BE2C (cell line): ENCODE measurements around the gene SFTA2.
"Not testable (repeated sequence)": the region's sequence is repeated elsewhere in the genome, so short reads cannot be mapped to it uniquely, and the experiment has no call there.

Source experiments
- DNase-seq: peaks from one replicate; pipeline ENCODE4 v3.0.0-alpha.2; 2020
- H3K27me3 ChIP-seq: fragments of 250-450 bp; sonication (Bioruptor Pico); 2 replicates; pipeline ENCODE4 v1.5.1; 2020; ENCODE audit warnings: mild to moderate bottlenecking
- H3K36me3 ChIP-seq: fragments of 250-450 bp; sonication (Bioruptor Pico); 2 replicates; pipeline ENCODE4 v1.5.1; 2020; ENCODE audit warnings: mild to moderate bottlenecking
- H3K4me1 ChIP-seq: fragments of 250-450 bp; sonication (Bioruptor Pico); 2 replicates; pipeline ENCODE4 v1.5.1; 2020
- H3K4me3 ChIP-seq: 2 replicates; pipeline ENCODE4 v1.5.1; 2011; ENCODE audit warnings: low read depth, low read length
- H3K9me3 ChIP-seq: fragments of 250-450 bp; sonication (Bioruptor Pico); 2 replicates; pipeline ENCODE4 v1.5.1; 2020
- TF ChIP-seq, protein P1 (sequence below): IDR thresholded peaks from 2 replicates; pipeline ENCODE4 v1.5.1; 2012; ENCODE audit warnings: mild to moderate bottlenecking, low read depth, low read length

The SFTA2 gene

DNA sequence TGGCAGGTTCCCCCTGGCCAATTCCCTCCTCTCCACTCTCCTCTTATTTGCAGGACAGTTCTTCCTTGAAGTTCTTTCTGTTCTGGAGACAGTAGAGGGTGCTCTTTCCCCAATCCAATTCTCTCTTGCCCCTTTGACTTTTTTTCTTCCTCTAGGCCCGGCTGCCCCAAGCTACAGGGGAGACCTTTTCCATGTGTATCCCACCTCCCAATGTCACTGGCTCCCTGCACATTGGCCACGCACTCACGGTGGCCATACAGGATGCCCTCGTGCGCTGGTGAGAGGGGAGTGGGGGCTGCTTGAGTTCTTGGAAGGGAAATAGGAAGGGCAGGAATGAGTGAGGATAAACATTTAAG lies 16.4 kb downstream of the SFTA2 start:
- peaks cover 3% of the 10 kb centered on the region; the same call in 1 of the 2 replicates for H3K4me1 ChIP-seq
- H3K27me3 ChIP-seq, result no peaks in the 10 kb centered on the region
- no peaks in the 10 kb centered on the region for H3K9me3 ChIP-seq
- H3K4me3 ChIP-seq, result no peak overlapping the region
- peak; percentile 45 for DNase-seq
- TF ChIP-seq, protein P1, sequence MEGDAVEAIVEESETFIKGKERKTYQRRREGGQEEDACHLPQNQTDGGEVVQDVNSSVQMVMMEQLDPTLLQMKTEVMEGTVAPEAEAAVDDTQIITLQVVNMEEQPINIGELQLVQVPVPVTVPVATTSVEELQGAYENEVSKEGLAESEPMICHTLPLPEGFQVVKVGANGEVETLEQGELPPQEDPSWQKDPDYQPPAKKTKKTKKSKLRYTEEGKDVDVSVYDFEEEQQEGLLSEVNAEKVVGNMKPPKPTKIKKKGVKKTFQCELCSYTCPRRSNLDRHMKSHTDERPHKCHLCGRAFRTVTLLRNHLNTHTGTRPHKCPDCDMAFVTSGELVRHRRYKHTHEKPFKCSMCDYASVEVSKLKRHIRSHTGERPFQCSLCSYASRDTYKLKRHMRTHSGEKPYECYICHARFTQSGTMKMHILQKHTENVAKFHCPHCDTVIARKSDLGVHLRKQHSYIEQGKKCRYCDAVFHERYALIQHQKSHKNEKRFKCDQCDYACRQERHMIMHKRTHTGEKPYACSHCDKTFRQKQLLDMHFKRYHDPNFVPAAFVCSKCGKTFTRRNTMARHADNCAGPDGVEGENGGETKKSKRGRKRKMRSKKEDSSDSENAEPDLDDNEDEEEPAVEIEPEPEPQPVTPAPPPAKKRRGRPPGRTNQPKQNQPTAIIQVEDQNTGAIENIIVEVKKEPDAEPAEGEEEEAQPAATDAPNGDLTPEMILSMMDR, result peak; percentile 76
- H3K36me3 ChIP-seq, result peaks cover 5% of the 10 kb centered on the region

DNA sequence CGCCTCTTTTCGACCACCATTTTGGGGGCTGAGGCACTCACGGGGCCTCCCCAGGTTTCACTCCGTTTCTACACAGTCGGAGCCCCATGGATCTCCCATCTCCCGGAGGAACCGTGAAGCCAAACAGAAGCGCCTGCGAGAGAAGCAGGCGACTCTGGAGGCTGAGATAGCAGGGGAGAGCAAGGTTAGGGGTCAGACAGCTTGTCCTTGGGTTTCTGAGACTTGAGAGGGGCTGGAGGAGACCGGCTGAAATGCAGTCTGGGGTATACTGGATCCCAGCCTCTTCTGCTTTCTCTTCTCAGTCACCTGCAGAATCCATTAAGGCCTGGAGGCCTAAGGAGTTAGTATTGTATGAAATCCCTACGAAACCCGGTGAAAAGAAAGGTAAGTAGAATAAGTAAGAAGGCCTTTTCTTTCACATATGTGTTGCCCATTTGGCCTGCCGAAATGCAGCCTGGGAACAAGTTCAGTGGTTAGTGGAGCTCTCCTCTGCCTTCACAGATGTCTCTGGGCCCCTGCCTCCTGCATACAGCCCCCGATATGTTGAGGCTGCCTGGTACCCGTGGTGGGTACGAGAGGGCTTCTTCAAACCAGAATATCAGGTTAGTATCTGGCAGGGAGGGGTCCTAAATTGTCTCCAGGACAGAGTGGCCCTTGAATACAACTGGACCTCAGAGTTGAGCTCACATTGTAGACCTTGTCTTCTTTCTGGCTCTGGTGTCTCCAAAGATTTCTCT lies 16.9 kb downstream of the SFTA2 start:
- Histone ChIP-seq H3K9me3 (no peaks in the 10 kb centered on the region), H3K4me1 (peaks cover 3% of the 10 kb centered on the region; the same call in 1 of the 2 replicates), H3K4me3 (peak overlapping the region; percentile 51), H3K27me3 (no peaks in the 10 kb centered on the region), H3K36me3 (peaks cover 7% of the 10 kb centered on the region)
- TF ChIP-seq, protein P1, result no peak
- no peak for DNase-seq

DNA sequence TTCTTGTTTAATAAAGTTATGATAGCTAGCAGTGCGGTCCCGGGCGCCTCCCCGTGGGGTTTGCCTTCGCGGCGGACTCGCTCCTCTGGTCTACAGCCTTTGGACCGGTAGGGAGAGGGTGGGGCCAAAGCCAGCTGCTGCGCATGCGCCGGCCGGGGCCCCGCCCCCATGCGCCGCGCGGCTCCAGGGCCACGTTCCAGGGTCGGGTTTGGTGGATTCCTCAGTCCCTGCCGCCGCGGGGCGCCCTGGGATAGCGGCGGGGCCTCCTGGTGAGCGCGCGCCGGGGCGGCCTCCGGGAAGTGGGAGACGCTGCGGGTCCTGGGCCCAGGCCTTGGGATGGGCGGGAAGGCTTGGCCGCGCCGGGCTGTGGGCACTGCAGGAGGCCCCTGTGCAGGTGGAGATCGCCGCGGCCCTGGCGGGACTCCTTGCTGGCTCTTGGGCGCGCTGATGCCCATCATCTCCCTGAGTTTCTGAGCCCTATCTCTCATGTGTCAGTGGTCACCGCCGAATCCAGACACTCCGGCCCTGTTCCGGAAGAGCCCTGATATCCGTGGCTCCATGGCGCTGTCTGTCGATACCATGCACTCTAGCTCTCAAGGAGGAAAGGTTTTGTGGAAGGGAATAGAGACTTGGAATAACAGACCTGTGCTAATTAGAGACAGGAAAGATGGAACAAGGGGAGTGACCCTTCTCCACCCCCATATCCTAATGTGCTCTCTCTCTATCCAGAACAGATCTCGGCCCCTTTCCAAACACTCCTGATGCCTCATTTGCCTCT lies 17.7 kb downstream of the SFTA2 start, which contains the start of gene VARS2:
TSS of gene VARS2 (plus strand) at position 163 of the 778 bp plus-strand sequence. CDS start at position 762, 599 bp downstream.
- DNase-seq, result peak; percentile 93
- peaks cover 7% of the 10 kb centered on the region for H3K36me3 ChIP-seq

DNA sequence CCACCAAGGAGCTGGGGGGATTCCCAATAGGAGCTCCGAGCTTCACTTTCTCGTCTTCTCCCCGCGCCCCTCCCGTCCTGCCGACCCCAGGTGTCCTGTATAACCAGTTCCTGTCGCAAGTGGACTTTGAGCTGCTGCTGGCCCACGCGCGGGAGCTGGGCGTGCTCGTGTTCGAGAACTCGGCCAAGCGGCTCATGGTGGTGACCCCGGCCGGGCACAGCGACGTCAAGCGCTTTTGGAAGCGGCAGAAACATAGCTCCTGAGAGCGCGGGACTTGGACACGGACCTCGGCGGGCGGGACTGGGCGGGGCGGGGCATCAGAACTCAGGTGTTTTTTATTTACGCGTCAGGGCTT lies 18.3 kb downstream of the SFTA2 start:
- Histone ChIP-seq H3K4me1 (peaks cover 3% of the 10 kb centered on the region; the same call in 1 of the 2 replicates), H3K9me3 (no peaks in the 10 kb centered on the region), H3K27me3 (no peaks in the 10 kb centered on the region), H3K36me3 (peaks cover 7% of the 10 kb centered on the region), H3K4me3 (peak overlapping the region; percentile 51)
- TF ChIP-seq, protein P1, result no peak
- no peak for DNase-seq

More for the DNA sequence above, 17.7 kb downstream of the SFTA2 start, which contains the start of gene VARS2:
- Histone ChIP-seq H3K4me1 (peaks cover 3% of the 10 kb centered on the region; the same call in 1 of the 2 replicates), H3K4me3 (peak within 1 kb of the TSS; percentile 51), H3K27me3 (no peaks in the 10 kb centered on the region), H3K9me3 (no peaks in the 10 kb centered on the region)
- TF ChIP-seq, protein P1, result 0 out of 2 replicates have a peak, but pooled peaks have one; percentile 14

DNA sequence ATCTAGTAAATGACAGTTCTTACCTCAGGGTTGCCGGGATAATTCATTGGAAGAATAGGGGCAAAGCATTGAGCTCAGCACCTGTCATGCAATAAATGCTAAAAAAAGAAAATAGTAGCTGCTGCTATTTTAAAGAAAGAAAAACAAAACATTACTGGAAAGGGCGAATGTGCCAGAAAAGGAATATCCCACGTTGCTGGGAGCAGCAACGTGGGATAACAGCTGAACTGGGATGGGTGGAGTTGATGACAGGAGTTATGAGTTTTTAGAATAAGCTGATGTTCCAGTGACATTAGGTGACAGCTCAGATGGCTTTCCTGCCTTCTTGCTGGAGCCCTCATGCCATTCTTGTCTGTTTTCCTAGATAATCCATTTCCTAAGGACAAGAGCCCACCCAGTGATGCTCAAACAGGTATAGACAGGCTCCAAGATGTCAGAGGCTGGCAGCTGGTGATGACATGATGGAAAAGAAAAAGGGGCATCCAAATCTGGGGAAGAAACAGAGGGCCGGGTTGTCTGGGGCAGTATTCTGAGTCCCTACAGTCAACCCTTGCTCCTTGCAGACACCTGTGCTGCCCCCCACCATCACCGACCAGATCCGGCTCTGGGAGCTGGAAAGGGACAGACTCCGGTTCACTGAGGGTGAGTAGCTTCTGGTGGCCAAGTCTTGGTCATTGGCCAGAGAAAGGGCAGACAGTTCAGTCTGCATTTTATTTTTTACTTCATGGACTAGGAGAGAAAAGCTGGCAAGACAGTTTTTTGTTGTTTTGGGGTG lies 19.0 kb downstream of the SFTA2 start:
- no peak for DNase-seq
- no peaks in the 10 kb centered on the region for H3K27me3 ChIP-seq
- TF ChIP-seq, protein P1, result no peak
- H3K4me1 ChIP-seq, result peaks cover 3% of the 10 kb centered on the region; the same call in 1 of the 2 replicates
- H3K9me3 ChIP-seq, result no peaks in the 10 kb centered on the region
- peaks cover 7% of the 10 kb centered on the region for H3K36me3 ChIP-seq
- H3K4me3 ChIP-seq, result no peak overlapping the region

DNA sequence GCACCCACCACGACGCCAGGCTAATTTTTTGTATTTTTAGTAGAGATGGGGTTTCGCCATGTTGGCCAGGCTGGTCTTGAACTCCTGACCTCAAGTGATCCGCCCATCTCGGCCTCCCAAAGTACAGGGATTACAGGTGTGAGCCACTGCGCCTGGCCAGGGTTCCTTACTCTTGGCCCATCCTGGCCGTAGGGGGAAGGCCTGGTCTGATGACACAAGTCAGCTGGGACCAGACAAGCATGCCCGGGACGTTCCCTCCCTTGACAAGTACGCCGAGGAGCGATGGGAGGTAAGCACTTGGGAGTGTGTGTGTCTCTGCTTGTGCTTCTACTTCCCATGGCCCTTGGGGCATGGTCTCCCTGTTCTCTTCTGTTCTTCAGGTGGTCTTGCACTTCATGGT lies 21.5 kb downstream of the SFTA2 start:
- H3K4me1 ChIP-seq, DNase-seq, H3K36me3 ChIP-seq, H3K27me3 ChIP-seq, H3K9me3 ChIP-seq, H3K4me3 ChIP-seq: not testable (repeated sequence)
